ENCODE measurements around the gene IGHMBP2. TPM values are rescaled to one million over a fixed set of nuclear protein-coding genes. Genes with fewer than 3 reads are reported as not detected.

IGHMBP2 gene
- total RNA-seq, 1 experiment from 2014 or later = 19.3 TPM

GRCh38 chr11:68880851-68881250 lies 22.8 kb upstream of the IGHMBP2 start:
- Histone ChIP-seq H3K9me3 (ENCODE audit: control insufficient read depth in 1 of 2, insufficient read depth in 1 of 2, low read depth in 1 of 2, low read length in 2 of 2) (no peaks in the 10 kb centered on the region), H4K20me1 (ENCODE audit: insufficient read depth) (no peaks in the 10 kb centered on the region), H3K4me2 (ENCODE audit: low read length) (no peak overlapping the region), H3K27ac (ENCODE audit: low read depth, low read length) (no peak overlapping the region), H3K9me2 (ENCODE audit: insufficient read depth) (no peaks in the 10 kb centered on the region), H3K4me1 (ENCODE audit: control insufficient read depth in 1 of 2, insufficient read depth in 2 of 2, low read length in 2 of 2) (peaks cover 0 to 6% of the 10 kb centered on the region in 2 experiments; a peak in 2 of 4 replicates), H3K79me2 (ENCODE audit: insufficient read depth, low read length) (no peaks in the 10 kb centered on the region), H3K27me3 (ENCODE audit: insufficient read depth, low read length) (no peaks in the 10 kb centered on the region), H3K36me3 (ENCODE audit: control insufficient read depth in 1 of 2, insufficient read depth in 2 of 2, low read length in 2 of 2) (no peaks in the 10 kb centered on the region), H2AFZ (ENCODE audit: low read depth, low read length, poor library complexity, severe bottlenecking) (no peak overlapping the region), H3K9ac (ENCODE audit: low read length) (no peak overlapping the region), H3K4me3 (replicated peaks in 1 of 2; ENCODE audit: low read depth in 1 of 2, low read length in 2 of 2) (no peak overlapping the region)
- intact Hi-C loops (cut with micrococcal nuclease) = no loop called here
- ChIA-PET RAD21 (ENCODE audit: low non-redundant PET in 1 of 2, low total read pairs in 2 of 2, uncharacterized antibody in 2 of 2, unreplicated experiment in 2 of 2) (no interaction called here), CTCF (no interaction called here), POLR2A (no interaction called here)
- no peak for ATAC-seq
- TF ChIP-seq YY1 (IDR thresholded peaks at IDR 0.05; ENCODE audit: extremely low read depth, insufficient replicate concordance, low read depth, low read length) = no peak
- TF ChIP-seq EGR1 (IDR thresholded peaks at IDR 0.05; ENCODE audit: low read depth) = no peak
- no peak for TF ChIP-seq SIN3A (IDR thresholded peaks at IDR 0.05; ENCODE audit: low read depth)
- TF ChIP-seq JUND (IDR thresholded peaks at IDR 0.05) = no peak
- TF ChIP-seq MAX (IDR thresholded peaks at IDR 0.05) = no peak
- TF ChIP-seq, protein P1, sequence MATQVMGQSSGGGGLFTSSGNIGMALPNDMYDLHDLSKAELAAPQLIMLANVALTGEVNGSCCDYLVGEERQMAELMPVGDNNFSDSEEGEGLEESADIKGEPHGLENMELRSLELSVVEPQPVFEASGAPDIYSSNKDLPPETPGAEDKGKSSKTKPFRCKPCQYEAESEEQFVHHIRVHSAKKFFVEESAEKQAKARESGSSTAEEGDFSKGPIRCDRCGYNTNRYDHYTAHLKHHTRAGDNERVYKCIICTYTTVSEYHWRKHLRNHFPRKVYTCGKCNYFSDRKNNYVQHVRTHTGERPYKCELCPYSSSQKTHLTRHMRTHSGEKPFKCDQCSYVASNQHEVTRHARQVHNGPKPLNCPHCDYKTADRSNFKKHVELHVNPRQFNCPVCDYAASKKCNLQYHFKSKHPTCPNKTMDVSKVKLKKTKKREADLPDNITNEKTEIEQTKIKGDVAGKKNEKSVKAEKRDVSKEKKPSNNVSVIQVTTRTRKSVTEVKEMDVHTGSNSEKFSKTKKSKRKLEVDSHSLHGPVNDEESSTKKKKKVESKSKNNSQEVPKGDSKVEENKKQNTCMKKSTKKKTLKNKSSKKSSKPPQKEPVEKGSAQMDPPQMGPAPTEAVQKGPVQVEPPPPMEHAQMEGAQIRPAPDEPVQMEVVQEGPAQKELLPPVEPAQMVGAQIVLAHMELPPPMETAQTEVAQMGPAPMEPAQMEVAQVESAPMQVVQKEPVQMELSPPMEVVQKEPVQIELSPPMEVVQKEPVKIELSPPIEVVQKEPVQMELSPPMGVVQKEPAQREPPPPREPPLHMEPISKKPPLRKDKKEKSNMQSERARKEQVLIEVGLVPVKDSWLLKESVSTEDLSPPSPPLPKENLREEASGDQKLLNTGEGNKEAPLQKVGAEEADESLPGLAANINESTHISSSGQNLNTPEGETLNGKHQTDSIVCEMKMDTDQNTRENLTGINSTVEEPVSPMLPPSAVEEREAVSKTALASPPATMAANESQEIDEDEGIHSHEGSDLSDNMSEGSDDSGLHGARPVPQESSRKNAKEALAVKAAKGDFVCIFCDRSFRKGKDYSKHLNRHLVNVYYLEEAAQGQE (IDR thresholded peaks at IDR 0.05; ENCODE audit: low read depth) = no peak
- no peak for TF ChIP-seq SRF (IDR thresholded peaks at IDR 0.05; ENCODE audit: low read depth)
- no TSS peak for BruUV-seq (replicated peaks)
- DNase-seq (ENCODE audit: low read depth, low spot score) = no peak

GRCh38 chr11:68881320-68881719 lies 22.4 kb upstream of the IGHMBP2 start:
- Histone ChIP-seq H3K9me2 (ENCODE audit: insufficient read depth) (no peaks in the 10 kb centered on the region), H3K9ac (ENCODE audit: low read length) (no peak overlapping the region), H2AFZ (ENCODE audit: low read depth, low read length, poor library complexity, severe bottlenecking) (no peak overlapping the region), H3K27me3 (ENCODE audit: insufficient read depth, low read length) (no peaks in the 10 kb centered on the region), H3K4me1 (ENCODE audit: control insufficient read depth in 1 of 2, insufficient read depth in 2 of 2, low read length in 2 of 2) (peaks cover 0 to 6% of the 10 kb centered on the region in 2 experiments; a peak in 2 of 4 replicates), H3K27ac (ENCODE audit: low read depth, low read length) (no peak overlapping the region), H3K36me3 (ENCODE audit: control insufficient read depth in 1 of 2, insufficient read depth in 2 of 2, low read length in 2 of 2) (no peaks in the 10 kb centered on the region), H3K4me3 (replicated peaks in 1 of 2; ENCODE audit: low read depth in 1 of 2, low read length in 2 of 2) (no peak overlapping the region), H3K4me2 (ENCODE audit: low read length) (no peak overlapping the region), H3K9me3 (ENCODE audit: control insufficient read depth in 1 of 2, insufficient read depth in 1 of 2, low read depth in 1 of 2, low read length in 2 of 2) (no peaks in the 10 kb centered on the region), H4K20me1 (ENCODE audit: insufficient read depth) (no peaks in the 10 kb centered on the region), H3K79me2 (ENCODE audit: insufficient read depth, low read length) (no peaks in the 10 kb centered on the region)
- ChIA-PET RAD21 (ENCODE audit: low non-redundant PET in 1 of 2, low total read pairs in 2 of 2, uncharacterized antibody in 2 of 2, unreplicated experiment in 2 of 2) (no interaction called here), POLR2A (no interaction called here), CTCF (no interaction called here)
- no peak for TF ChIP-seq MAX (IDR thresholded peaks at IDR 0.05)
- TF ChIP-seq RAD21 (IDR thresholded peaks at IDR 0.05; ENCODE audit: low read depth) = no peak
- TF ChIP-seq CBX3 (IDR thresholded peaks at IDR 0.05; ENCODE audit: low read depth) = no peak
- no peak for TF ChIP-seq EGR1 (IDR thresholded peaks at IDR 0.05; ENCODE audit: low read depth)
- TF ChIP-seq POLR2A (IDR thresholded peaks at IDR 0.05; ENCODE audit: borderline replicate concordance, extremely low read depth, insufficient read depth, insufficient read length) = no peak
- no peak for TF ChIP-seq JUND (IDR thresholded peaks at IDR 0.05)
- no peak for TF ChIP-seq SIN3A (IDR thresholded peaks at IDR 0.05; ENCODE audit: low read depth)
- no peak for TF ChIP-seq ZFX (IDR thresholded peaks at IDR 0.05)
- TF ChIP-seq, protein P1 (IDR thresholded peaks at IDR 0.05; ENCODE audit: low read depth) = no peak
- no peak for TF ChIP-seq TCF7L2 (IDR thresholded peaks at IDR 0.05; ENCODE audit: borderline replicate concordance, extremely low read depth, insufficient read depth, insufficient read length)
- no peak for TF ChIP-seq EZH2phosphoT487 (IDR thresholded peaks at IDR 0.05; ENCODE audit: borderline replicate concordance)
- no peak for TF ChIP-seq ZNF274 (IDR thresholded peaks at IDR 0.05; ENCODE audit: low read depth, low read length)
- no peak for DNase-seq (ENCODE audit: low read depth, low spot score)
- no peak for ATAC-seq
- BruUV-seq (replicated peaks) = no TSS peak
- intact Hi-C loops (cut with micrococcal nuclease) = no loop called here

All from HCT116 (cell line).